ENCODE results near the gene KNTC1. TPM values are rescaled to one million over a fixed set of nuclear protein-coding genes. Genes with fewer than 3 reads are reported as not detected.

The KNTC1 gene, protein sequence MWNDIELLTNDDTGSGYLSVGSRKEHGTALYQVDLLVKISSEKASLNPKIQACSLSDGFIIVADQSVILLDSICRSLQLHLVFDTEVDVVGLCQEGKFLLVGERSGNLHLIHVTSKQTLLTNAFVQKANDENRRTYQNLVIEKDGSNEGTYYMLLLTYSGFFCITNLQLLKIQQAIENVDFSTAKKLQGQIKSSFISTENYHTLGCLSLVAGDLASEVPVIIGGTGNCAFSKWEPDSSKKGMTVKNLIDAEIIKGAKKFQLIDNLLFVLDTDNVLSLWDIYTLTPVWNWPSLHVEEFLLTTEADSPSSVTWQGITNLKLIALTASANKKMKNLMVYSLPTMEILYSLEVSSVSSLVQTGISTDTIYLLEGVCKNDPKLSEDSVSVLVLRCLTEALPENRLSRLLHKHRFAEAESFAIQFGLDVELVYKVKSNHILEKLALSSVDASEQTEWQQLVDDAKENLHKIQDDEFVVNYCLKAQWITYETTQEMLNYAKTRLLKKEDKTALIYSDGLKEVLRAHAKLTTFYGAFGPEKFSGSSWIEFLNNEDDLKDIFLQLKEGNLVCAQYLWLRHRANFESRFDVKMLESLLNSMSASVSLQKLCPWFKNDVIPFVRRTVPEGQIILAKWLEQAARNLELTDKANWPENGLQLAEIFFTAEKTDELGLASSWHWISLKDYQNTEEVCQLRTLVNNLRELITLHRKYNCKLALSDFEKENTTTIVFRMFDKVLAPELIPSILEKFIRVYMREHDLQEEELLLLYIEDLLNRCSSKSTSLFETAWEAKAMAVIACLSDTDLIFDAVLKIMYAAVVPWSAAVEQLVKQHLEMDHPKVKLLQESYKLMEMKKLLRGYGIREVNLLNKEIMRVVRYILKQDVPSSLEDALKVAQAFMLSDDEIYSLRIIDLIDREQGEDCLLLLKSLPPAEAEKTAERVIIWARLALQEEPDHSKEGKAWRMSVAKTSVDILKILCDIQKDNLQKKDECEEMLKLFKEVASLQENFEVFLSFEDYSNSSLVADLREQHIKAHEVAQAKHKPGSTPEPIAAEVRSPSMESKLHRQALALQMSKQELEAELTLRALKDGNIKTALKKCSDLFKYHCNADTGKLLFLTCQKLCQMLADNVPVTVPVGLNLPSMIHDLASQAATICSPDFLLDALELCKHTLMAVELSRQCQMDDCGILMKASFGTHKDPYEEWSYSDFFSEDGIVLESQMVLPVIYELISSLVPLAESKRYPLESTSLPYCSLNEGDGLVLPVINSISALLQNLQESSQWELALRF (N-terminal part only)
- total RNA-seq: 14.2 TPM in 2 replicates

DNA sequence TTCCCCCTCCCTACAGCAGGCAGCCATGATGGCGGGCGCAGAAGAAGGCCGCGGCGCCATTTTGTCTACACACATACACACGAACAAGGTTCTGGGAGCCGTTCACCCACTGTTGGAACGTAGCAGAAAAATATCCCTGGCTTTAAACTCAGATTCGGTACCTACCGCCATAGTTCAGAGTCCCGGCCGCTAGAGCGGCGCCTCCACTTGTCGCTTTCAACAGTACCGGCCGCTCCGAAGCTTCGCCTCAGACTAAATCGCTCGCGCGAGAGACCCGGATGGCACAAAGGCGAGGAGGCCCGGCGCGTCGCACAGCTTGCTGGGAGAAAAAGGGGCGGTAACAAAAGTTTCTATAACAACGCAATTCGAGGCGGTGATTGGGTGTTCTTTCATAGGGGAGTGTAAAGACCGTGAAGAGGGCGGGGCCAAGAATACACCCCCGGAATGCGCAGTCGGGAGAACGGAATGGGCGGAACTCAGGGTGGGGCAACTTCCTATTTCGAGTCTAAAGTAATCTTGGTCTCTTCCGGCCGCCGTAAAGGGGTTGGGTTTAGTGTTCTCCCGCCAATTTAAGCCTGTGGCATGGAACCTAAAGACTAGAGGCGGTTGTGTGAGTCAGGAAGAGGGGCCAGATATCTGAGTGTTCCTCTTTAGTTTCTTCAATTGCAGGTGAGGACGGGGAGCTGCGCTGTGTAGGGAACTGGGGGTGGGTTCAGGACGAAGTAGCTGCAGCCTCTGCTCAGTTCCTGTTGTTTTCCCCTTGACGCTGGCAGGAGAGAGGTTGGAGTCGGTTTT, at the start of gene KNTC1, which contains the start of gene RSRC2:
TSS of gene KNTC1 (plus strand) at position 567 of the 795 bp plus-strand sequence. CDS start 2,815 bp downstream, outside the sequence.
TSS of gene RSRC2 (minus strand) at position 254 of the 795 bp plus-strand sequence. CDS start at position 171, 83 bp downstream.

DNA sequence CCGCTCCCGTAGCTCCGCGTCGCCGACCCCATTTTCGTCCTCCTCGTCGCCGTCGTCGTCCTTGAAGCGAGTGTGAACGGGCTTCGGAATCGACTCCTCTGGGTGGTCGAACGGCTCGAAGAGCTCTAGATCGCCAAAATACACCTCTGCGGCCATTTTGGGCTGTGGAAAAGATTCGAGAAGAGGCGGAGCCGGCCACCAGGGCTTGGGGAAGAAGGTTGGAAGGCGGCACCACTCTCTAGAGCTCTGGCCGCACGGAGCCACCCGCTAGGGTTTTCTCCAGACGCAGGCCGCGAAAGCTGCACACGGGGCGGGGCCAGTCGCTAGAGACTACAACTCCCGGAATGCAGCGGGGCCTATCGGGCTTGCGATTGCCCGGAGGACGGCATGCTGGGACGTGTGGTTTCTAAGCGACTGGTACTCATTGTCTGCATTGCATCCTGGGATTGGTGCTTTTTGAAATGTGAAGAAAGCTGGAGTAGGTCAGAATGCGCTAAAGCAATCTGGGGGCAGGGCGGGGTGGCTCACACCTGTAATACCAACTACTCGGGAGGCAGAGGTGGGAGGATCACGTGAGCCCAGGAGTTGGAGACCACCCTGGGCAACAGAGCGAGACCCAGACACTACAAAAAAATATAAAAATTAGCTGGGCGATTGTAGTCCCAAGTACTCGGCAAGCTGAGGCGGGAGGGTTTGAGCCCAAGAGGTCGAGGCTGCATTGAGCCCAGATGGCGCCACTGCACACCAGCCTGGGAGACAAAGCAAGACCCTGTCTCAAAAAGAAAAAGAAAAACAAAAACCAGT, 26.2 kb upstream of the KNTC1 start, which contains the start of gene ZCCHC8:
TSS of gene ZCCHC8 (minus strand) at position 248 of the 804 bp plus-strand sequence. CDS start at position 156, 92 bp downstream.

Other genes with a start within 250 kb of the KNTC1 start
- gene CLIP1, start 104.6 kb upstream of the KNTC1 start, total RNA-seq: 23.6 and 28.7 TPM in 2 replicates
- 12.6 and 15.0 TPM in 2 replicates for gene ZCCHC8, start 26.3 kb upstream of the KNTC1 start, total RNA-seq
- 28.8 and 40.3 TPM in 2 replicates for gene RSRC2, start 313 bp upstream of the KNTC1 start, total RNA-seq
- not detected in 2 replicates for gene HCAR2, start 176.1 kb downstream of the KNTC1 start, total RNA-seq
- gene HCAR3, start 189.6 kb downstream of the KNTC1 start, total RNA-seq: not detected in 2 replicates
- gene HCAR1, start 203.6 kb downstream of the KNTC1 start, total RNA-seq: under 0.01 TPM in 2 replicates
- 29.4 and 36.9 TPM in 2 replicates for gene DENR, start 225.6 kb downstream of the KNTC1 start, total RNA-seq
- gene CCDC62, start 247.3 kb downstream of the KNTC1 start, total RNA-seq: 0.33 and 0.43 TPM in 2 replicates